MCF 10A (cell line): Measurements from ENCODE around the gene GFOD1. TPM values are rescaled to one million over a fixed set of nuclear protein-coding genes. Genes with fewer than 3 reads are reported as not detected.

Experiments used
- BruUV-seq: library from RNA; stranded (reverse); fragments of 400-500 nt; replicated peaks from 2 replicates; lab custom pipeline; 2021; lab: Mats Ljungman, UMichigan
- CTCF ChIA-PET: fragments of 300-600 bp; sonication (Branson Sonifier 250); formaldehyde crosslinking; extraction: SDS; loops from one replicate; lab custom pipeline; 2021; ENCODE audit warnings: antibody characterized with exemption, inconsistent platforms; lab: Yijun Ruan, JAX
- POLR2A ChIA-PET: fragments of 300-600, 350-650 bp; sonication (Branson Sonifier 250); formaldehyde crosslinking; extraction: SDS; loops from one replicate; lab custom pipeline; 2020; ENCODE audit warnings: antibody characterized with exemption, inconsistent platforms; lab: Yijun Ruan, JAX
- DNase-seq: peaks from one replicate; pipeline ENCODE4 v3.0.0-alpha.2; 2018; ENCODE audit not compliant: unreplicated experiment
- H3K27ac Mint-ChIP-seq: one replicate; pipeline ENCODE4 v1.8.0; 2022; ENCODE audit warnings: mild to moderate bottlenecking, low read depth, mixed read lengths; ENCODE audit not compliant: unreplicated experiment
- H3K27me3 Mint-ChIP-seq: one replicate; pipeline ENCODE4 v1.8.0; 2022; ENCODE audit warnings: mixed read lengths; ENCODE audit not compliant: insufficient read depth, unreplicated experiment
- H3K36me3 Mint-ChIP-seq: one replicate; pipeline ENCODE4 v1.8.0; 2022; ENCODE audit warnings: mild to moderate bottlenecking, moderate library complexity, mixed read lengths; ENCODE audit not compliant: insufficient read depth, unreplicated experiment
- H3K4me1 Mint-ChIP-seq: one replicate; pipeline ENCODE4 v1.8.0; 2022; ENCODE audit warnings: mixed read lengths; ENCODE audit not compliant: insufficient read depth, unreplicated experiment
- H3K4me3 Mint-ChIP-seq: one replicate; pipeline ENCODE4 v1.8.0; 2022; ENCODE audit warnings: mild to moderate bottlenecking, moderate library complexity, mixed read lengths; ENCODE audit not compliant: unreplicated experiment
- H3K9me3 Mint-ChIP-seq: one replicate; pipeline ENCODE4 v1.8.0; 2022; ENCODE audit warnings: mixed read lengths; ENCODE audit not compliant: unreplicated experiment
- CTCF ChIP-seq: fragments of 200-600 bp; IDR thresholded peaks from one replicate; pipeline ENCODE4 v1.8.0; 2022; ENCODE audit warnings: antibody characterized with exemption, mild to moderate bottlenecking; ENCODE audit not compliant: unreplicated experiment
- intact Hi-C: fragments of 100-400 bp; cut with micrococcal nuclease; formaldehyde crosslinking; loops from 2 replicates; pipeline ENCODE4 v1.14.1; 2022
- total RNA-seq: library from RNA; stranded (reverse); gene quantifications from 2 replicates; pipeline ENCODE4 v1.2.3, GENCODE V29; 2022

GFOD1 gene
- total RNA-seq, 1 experiment from 2014 or later: 9.5 TPM

- CTCF ChIA-PET: no interaction called here
- no peak for DNase-seq
These were observed 86.6 kb downstream of the GFOD1 start for GRCh38 chr6:13400772-13401171.

GRCh38 chr6:13398421-13398994 is 88.9 kb downstream of the GFOD1 start:
- H3K27ac Mint-ChIP-seq: peak overlapping the region; percentile 19
- no peak for TF ChIP-seq CTCF
- POLR2A ChIA-PET: interaction anchor here (0.6 to 4.0 kb wide), 10 partner anchors 9 to 217 kb away, joined by 3 to 46 read pairs (median 4); partner anchors contain the start of genes GFOD1, NOL7 and TBC1D7
- DNase-seq: peak; percentile 28
- H3K4me1 Mint-ChIP-seq: peaks cover 28% of the 10 kb centered on the region
- H3K4me3 Mint-ChIP-seq: peak overlapping the region; percentile 28
- H3K36me3 Mint-ChIP-seq: no peaks in the 10 kb centered on the region
- CTCF ChIA-PET: interaction anchor here (0.7 to 2.0 kb wide), 16 partner anchors 9 to 860 kb away, joined by 3 to 14 read pairs (median 3); no protein-coding TSS in a partner anchor
- no peaks in the 10 kb centered on the region for H3K9me3 Mint-ChIP-seq
- no TSS peak for BruUV-seq
- intact Hi-C loops: loop anchor here (1.0 kb wide), 1 partner anchor 88 kb away; no protein-coding TSS in a partner anchor
- no peaks in the 10 kb centered on the region for H3K27me3 Mint-ChIP-seq

More at GRCh38 chr6:13400772-13401171, 86.6 kb downstream of the GFOD1 start:
- H3K9me3 Mint-ChIP-seq: no peaks in the 10 kb centered on the region
- intact Hi-C loops: no loop called here
- no peaks in the 10 kb centered on the region for H3K36me3 Mint-ChIP-seq
- H3K27ac Mint-ChIP-seq: no peak overlapping the region
- no peak overlapping the region for H3K4me3 Mint-ChIP-seq
- peaks cover 42% of the 10 kb centered on the region for H3K4me1 Mint-ChIP-seq
- no peak for TF ChIP-seq CTCF
- H3K27me3 Mint-ChIP-seq: no peaks in the 10 kb centered on the region
- POLR2A ChIA-PET: interaction anchor here (0.9 to 3.3 kb wide), 2 partner anchors 80 to 85 kb away, joined by 3 to 33 read pairs; partner anchors contain the start of gene GFOD1
- no TSS peak for BruUV-seq

GRCh38 chr6:13398069-13398381 is 89.4 kb downstream of the GFOD1 start:
- Mint-ChIP-seq H3K9me3 (no peaks in the 10 kb centered on the region), H3K27me3 (no peaks in the 10 kb centered on the region), H3K36me3 (no peaks in the 10 kb centered on the region), H3K4me3 (no peak overlapping the region), H3K4me1 (peaks cover 27% of the 10 kb centered on the region), H3K27ac (peak overlapping the region; percentile 42)
- ChIA-PET POLR2A (interaction anchor here (0.5 to 4.0 kb wide), 10 partner anchors 15 to 365 kb away, joined by 3 to 46 read pairs (median 4); partner anchors contain the start of genes GFOD1, NOL7 and TBC1D7), CTCF (interaction anchor here (0.7 to 2.0 kb wide), 10 partner anchors 9 to 860 kb away, joined by 3 to 14 read pairs (median 4); no protein-coding TSS in a partner anchor)
- BruUV-seq: no TSS peak
- intact Hi-C loops: loop anchor here (1.0 kb wide), 1 partner anchor 88 kb away; no protein-coding TSS in a partner anchor
- DNase-seq: peak; percentile 63
- no peak for TF ChIP-seq CTCF

- no TSS peak for BruUV-seq
- Mint-ChIP-seq H3K36me3 (peaks cover 3% of the 10 kb centered on the region), H3K27me3 (no peaks in the 10 kb centered on the region), H3K4me1 (peaks cover 30% of the 10 kb centered on the region), H3K27ac (peak overlapping the region; percentile 42), H3K9me3 (no peaks in the 10 kb centered on the region), H3K4me3 (no peak overlapping the region)
- TF ChIP-seq CTCF: peak; percentile 16
- ChIA-PET CTCF (interaction anchor here (0.6 to 2.5 kb wide), 7 partner anchors 10 to 1180 kb away, joined by 3 to 15 read pairs (median 4); no protein-coding TSS in a partner anchor), POLR2A (interaction anchor here (0.5 to 4.0 kb wide), 9 partner anchors 14 to 365 kb away, joined by 3 to 46 read pairs (median 4); partner anchors contain the start of genes GFOD1, NOL7 and TBC1D7)
- DNase-seq: peak; percentile 35
- intact Hi-C loops: loop anchor here (1.0 kb wide), 1 partner anchor 89 kb away; no protein-coding TSS in a partner anchor
These were observed 89.9 kb downstream of the GFOD1 start for GRCh38 chr6:13397359-13398068.
